Naive thymus-derived CD8-positive, alpha-beta T cell (primary cell): ENCODE results near the gene DSE. TPM values are rescaled to one million over a fixed set of nuclear protein-coding genes. Genes with fewer than 3 reads are reported as not detected.

Experiments used
- ATAC-seq, 2 donors: fragments of 150-1000 bp; cut with Tn5 transposase in 1 of 2; sonication (Bioruptor Pico), chemical (Tn5 transposase) in 1 of 2; 1 replicate in 1 of 2; 2 replicates in 1 of 2; pipeline ENCODE4 v1.10.0; 2021; ENCODE audit warnings: mild to moderate bottlenecking in 2 of 2, moderate library complexity in 2 of 2
- POLR2A ChIA-PET: fragments of 350-600 bp; sonication (Branson Sonifier 250); formaldehyde crosslinking; loops from one replicate; lab custom pipeline; 2021; ENCODE audit warnings: antibody characterized with exemption; lab: Charles Lee
- DNase-seq, 10 donors: peaks; one replicate each; pipeline versions ENCODE4 v3.0.0 to v3.0.0-alpha.2; 2020 to 2022
- H3K27ac Mint-ChIP-seq, 10 donors: one replicate each; pipeline ENCODE4 v1.8.0; 2020 to 2022; ENCODE audit warnings: mild to moderate bottlenecking in 10 of 10, mixed read lengths in 10 of 10, moderate library complexity in 4 of 10, inconsistent platforms in 1 of 10
- H3K27me3 Mint-ChIP-seq, 5 donors: one replicate each; pipeline ENCODE4 v1.8.0; 2021 to 2022; ENCODE audit warnings: mixed read lengths in 5 of 5
- H3K36me3 Mint-ChIP-seq, 3 donors: one replicate each; pipeline ENCODE4 v1.8.0; 2020 to 2022; ENCODE audit warnings: mixed read lengths in 3 of 3, mild to moderate bottlenecking in 2 of 3, inconsistent platforms in 1 of 3
- H3K4me1 Mint-ChIP-seq, 4 donors: one replicate each; pipeline ENCODE4 v1.8.0; 2021 to 2022; ENCODE audit warnings: mixed read lengths in 4 of 4
- H3K4me3 Mint-ChIP-seq, 10 donors: one replicate each; pipeline ENCODE4 v1.8.0; 2020 to 2022; ENCODE audit warnings: mild to moderate bottlenecking in 10 of 10, mixed read lengths in 10 of 10, moderate library complexity in 6 of 10, inconsistent platforms in 1 of 10
- H3K9me3 Mint-ChIP-seq, 9 donors: one replicate each; pipeline ENCODE4 v1.8.0; 2020 to 2022; ENCODE audit warnings: mixed read lengths in 9 of 9, mild to moderate bottlenecking in 3 of 9, inconsistent platforms in 1 of 9, moderate library complexity in 1 of 9
- polyA plus RNA-seq, 3 donors: library from polyadenylated mRNA; unstranded; fragments of 300-500 nt; fragmentation: Illumina TruSeq; gene quantifications; one replicate each; pipeline ENCODE4 v1.2.3, GENCODE V29; 2021
- total RNA-seq, 8 experiments: library from RNA in 2 of 8; stranded (reverse) in 2 of 8; gene quantifications; one replicate each; pipeline ENCODE4 v1.2.3 and lab custom pipeline; 2021 to 2026

The DSE gene
- total and polyA plus RNA-seq, 5 experiments from 2014 or later, result 3.9 to 9.3 (median 4.9) TPM

- POLR2A ChIA-PET, result no interaction called here
- Mint-ChIP-seq H3K36me3 (no peaks in the 10 kb centered on the region), H3K27ac (peak overlapping the region in 2 of 10 donors; percentile 6 to 61), H3K27me3 (no peaks in the 10 kb centered on the region), H3K9me3 (no peaks in the 10 kb centered on the region), H3K4me3 (no peak overlapping the region), H3K4me1 (peaks cover 4 to 49% (median 12%) of the 10 kb centered on the region in 4 donors)
- ATAC-seq (no peak), DNase-seq (no peak)
These were observed 22.7 kb downstream of the DSE start for GRCh38 chr6:116393430-116393829.

DNA sequence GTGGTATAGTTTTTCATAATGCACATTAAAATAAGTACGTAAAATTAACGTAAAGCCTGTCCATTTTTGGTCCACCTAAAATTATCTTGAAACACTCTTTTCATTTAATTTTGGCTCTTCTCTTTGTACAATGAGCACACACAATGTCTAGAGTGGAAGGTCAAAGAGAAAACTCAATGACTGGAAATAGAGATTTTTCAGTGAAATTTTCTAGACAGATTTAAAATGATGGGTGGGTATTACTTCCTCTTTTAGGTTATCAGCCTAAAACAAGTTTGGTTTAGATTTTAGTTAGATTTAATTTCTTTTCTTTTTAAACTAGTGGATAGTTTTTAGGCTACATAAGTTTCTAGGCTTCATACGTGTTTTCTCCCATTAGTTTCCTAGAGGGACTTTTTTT is 24.9 kb downstream of the DSE start:
- H3K27ac Mint-ChIP-seq, result no peak overlapping the region
- no peak overlapping the region for H3K4me3 Mint-ChIP-seq
- DNase-seq, result no peak
- POLR2A ChIA-PET, result no interaction called here
- ATAC-seq, result no peak
- no peaks in the 10 kb centered on the region for H3K9me3 Mint-ChIP-seq
- H3K4me1 Mint-ChIP-seq, result peaks cover 0 to 37% (median 12%) of the 10 kb centered on the region in 4 donors
- H3K27me3 Mint-ChIP-seq, result peaks cover 0 to 3% (median 0%) of the 10 kb centered on the region in 5 donors
- H3K36me3 Mint-ChIP-seq, result peaks cover 0 to 9% (median 0%) of the 10 kb centered on the region in 3 donors

GRCh38 chr6:116396441-116396840 is 25.7 kb downstream of the DSE start:
- Mint-ChIP-seq H3K4me3 (no peak overlapping the region), H3K9me3 (no peaks in the 10 kb centered on the region), H3K27ac (no peak overlapping the region), H3K36me3 (peaks cover 0 to 9% (median 0%) of the 10 kb centered on the region in 3 donors), H3K4me1 (peaks cover 0 to 30% (median 12%) of the 10 kb centered on the region in 4 donors), H3K27me3 (peaks cover 0 to 3% (median 0%) of the 10 kb centered on the region in 5 donors)
- ATAC-seq (no peak), DNase-seq (no peak)
- POLR2A ChIA-PET, result no interaction called here

- ATAC-seq, result no peak
- Mint-ChIP-seq H3K36me3 (peaks cover 0 to 9% (median 0%) of the 10 kb centered on the region in 3 donors), H3K9me3 (no peaks in the 10 kb centered on the region), H3K4me3 (no peak overlapping the region), H3K27me3 (peaks cover 0 to 3% (median 0%) of the 10 kb centered on the region in 5 donors), H3K27ac (no peak overlapping the region), H3K4me1 (peaks cover 0 to 21% (median 1%) of the 10 kb centered on the region in 4 donors)
- DNase-seq, result no peak
- POLR2A ChIA-PET, result no interaction called here
These were observed 27.2 kb downstream of the DSE start for GRCh38 chr6:116397914-116398313.

DNA sequence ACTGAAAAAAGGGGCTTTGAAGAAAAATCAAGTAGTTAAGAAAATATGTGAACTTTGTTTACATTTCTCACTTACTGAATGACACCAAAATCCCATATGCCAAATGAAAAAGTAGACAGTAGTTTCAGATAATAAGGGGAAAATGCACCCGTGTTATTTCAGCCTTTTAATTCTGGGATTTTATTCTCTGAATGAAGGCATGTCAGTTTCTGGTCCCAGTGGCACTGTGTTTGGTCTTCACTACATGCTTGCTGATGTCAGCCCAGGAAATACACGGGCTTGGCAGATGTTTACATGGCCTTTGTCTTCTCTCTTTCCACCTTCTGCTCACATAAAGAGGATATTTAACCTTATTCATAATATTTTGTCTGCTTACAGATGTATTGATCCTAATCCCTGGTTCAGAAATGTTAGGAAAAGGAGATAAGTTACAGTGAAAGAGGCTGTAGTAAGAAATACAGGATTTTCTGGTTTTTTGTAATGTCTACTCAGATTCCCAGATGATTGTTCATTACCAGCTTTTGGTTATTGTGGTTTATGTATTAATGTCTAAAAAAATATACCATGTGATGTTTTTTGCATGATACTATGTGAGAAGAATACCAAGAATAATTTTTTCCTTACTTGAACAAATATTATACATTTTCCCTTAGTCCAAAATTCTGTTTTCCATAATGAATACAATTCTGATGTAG is 27.7 kb downstream of the DSE start:
- H3K4me3 Mint-ChIP-seq, result no peak overlapping the region
- peaks cover 0 to 9% (median 0%) of the 10 kb centered on the region in 3 donors for H3K36me3 Mint-ChIP-seq
- DNase-seq (no peak), ATAC-seq (no peak)
- peaks cover 0 to 3% (median 0%) of the 10 kb centered on the region in 5 donors for H3K27me3 Mint-ChIP-seq
- no peak overlapping the region for H3K27ac Mint-ChIP-seq
- no peaks in the 10 kb centered on the region for H3K9me3 Mint-ChIP-seq
- POLR2A ChIA-PET, result no interaction called here
- peaks cover 0 to 15% (median 0%) of the 10 kb centered on the region in 4 donors for H3K4me1 Mint-ChIP-seq

DNA sequence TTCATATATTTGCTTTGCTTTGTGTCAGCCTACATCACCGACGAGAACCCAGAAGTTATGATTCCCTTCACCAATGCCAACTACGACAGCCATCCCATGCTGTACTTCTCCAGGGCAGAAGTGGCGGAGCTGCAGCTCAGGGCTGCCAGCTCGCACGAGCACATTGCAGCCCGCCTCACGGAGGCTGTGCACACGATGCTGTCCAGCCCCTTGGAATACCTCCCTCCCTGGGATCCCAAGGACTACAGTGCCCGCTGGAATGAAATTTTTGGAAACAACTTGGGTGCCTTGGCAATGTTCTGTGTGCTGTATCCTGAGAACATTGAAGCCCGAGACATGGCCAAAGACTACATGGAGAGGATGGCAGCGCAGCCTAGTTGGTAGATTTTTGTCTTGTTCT is 28.5 kb downstream of the DSE start:
- DNase-seq, result no peak
- Mint-ChIP-seq H3K4me3 (no peak overlapping the region), H3K36me3 (peaks cover 0 to 9% (median 0%) of the 10 kb centered on the region in 3 donors), H3K9me3 (no peaks in the 10 kb centered on the region), H3K4me1 (peaks cover 0 to 11% (median 0%) of the 10 kb centered on the region in 4 donors), H3K27me3 (peaks cover 0 to 3% (median 0%) of the 10 kb centered on the region in 5 donors), H3K27ac (no peak overlapping the region)
- POLR2A ChIA-PET, result no interaction called here
- no peak for ATAC-seq

DNA sequence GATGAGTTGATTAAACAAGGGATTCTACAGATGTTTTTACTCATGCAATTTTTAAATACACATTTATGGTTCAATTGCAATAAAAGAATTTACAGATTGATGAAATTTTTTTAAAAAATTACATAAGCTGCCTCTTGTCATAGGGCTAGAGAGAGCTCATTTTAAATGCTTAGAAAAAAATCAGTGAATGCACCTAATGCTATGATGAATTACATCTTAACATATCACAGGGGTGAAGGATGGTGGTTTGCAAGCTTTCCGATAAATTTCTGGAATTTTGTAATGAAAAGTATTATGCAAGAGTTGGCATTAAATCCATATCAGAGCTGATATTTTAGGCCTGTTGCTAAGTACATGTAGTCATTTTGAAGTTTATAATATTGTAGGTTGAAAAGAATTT is 29.6 kb downstream of the DSE start:
- peaks cover under 1 to 9% (median 1%) of the 10 kb centered on the region in 3 donors for H3K36me3 Mint-ChIP-seq
- H3K4me3 Mint-ChIP-seq, result no peak overlapping the region
- H3K27me3 Mint-ChIP-seq, result peaks cover 0 to 3% (median 0%) of the 10 kb centered on the region in 5 donors
- no peak overlapping the region for H3K27ac Mint-ChIP-seq
- ATAC-seq, result no peak
- no peaks in the 10 kb centered on the region for H3K9me3 Mint-ChIP-seq
- POLR2A ChIA-PET, result no interaction called here
- H3K4me1 Mint-ChIP-seq, result peaks cover 0 to 19% (median 0%) of the 10 kb centered on the region in 4 donors
- DNase-seq, result no peak

DNA sequence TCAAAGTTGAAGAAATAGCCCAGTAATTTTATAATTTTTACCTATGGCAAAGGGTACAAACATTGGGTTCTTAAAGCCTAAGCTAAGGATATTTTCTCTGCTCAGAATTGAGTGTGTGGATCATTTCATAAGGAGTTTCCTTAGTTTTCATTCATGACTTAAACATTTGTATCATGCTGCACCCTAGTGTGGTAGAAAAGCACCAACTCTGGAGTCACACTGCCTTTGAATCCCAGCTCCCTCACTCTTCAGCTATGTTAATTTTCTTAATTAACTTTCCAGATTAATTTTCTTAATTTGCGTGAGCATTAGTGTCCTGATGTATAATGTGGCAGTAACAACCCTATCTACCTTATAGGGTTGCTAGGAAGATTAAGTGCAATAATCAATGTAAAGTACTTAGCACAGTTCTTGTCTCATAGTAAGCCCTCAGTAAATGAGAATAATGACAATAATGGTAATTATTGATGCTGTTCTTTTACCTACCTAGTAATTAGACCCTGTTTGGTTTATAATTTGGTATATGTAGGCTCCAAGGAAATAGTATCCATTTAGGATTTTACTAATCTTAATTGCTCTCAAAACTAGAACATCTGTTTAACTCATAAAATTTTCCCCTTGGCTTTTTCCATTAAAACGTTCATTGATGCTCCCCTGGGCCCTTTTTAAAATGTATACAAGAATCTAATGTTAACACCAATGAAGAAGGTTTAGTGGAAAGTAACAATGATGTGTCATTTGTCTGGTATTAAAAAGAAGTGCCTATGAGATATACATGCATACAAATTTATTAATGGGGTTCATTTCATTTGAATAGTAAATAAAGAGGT is 31.6 kb downstream of the DSE start:
- Mint-ChIP-seq H3K9me3 (no peaks in the 10 kb centered on the region), H3K27me3 (peaks cover 0 to 3% (median 0%) of the 10 kb centered on the region in 5 donors), H3K36me3 (peaks cover 4 to 9% (median 9%) of the 10 kb centered on the region in 3 donors), H3K4me3 (no peak overlapping the region), H3K4me1 (peaks cover 0 to 19% (median 0%) of the 10 kb centered on the region in 4 donors), H3K27ac (no peak overlapping the region)
- POLR2A ChIA-PET, result no interaction called here
- DNase-seq (no peak), ATAC-seq (no peak)

- ATAC-seq (no peak), DNase-seq (no peak)
- peaks cover 0 to 20% (median 0%) of the 10 kb centered on the region in 4 donors for H3K4me1 Mint-ChIP-seq
- POLR2A ChIA-PET, result no interaction called here
- H3K9me3 Mint-ChIP-seq, result no peaks in the 10 kb centered on the region
- H3K27me3 Mint-ChIP-seq, result peaks cover 0 to 3% (median 2%) of the 10 kb centered on the region in 5 donors
- no peak overlapping the region for H3K27ac Mint-ChIP-seq
- H3K4me3 Mint-ChIP-seq, result no peak overlapping the region
- H3K36me3 Mint-ChIP-seq, result peaks cover 4 to 9% (median 9%) of the 10 kb centered on the region in 3 donors
These were observed 32.5 kb downstream of the DSE start for GRCh38 chr6:116403205-116403604.

DNA sequence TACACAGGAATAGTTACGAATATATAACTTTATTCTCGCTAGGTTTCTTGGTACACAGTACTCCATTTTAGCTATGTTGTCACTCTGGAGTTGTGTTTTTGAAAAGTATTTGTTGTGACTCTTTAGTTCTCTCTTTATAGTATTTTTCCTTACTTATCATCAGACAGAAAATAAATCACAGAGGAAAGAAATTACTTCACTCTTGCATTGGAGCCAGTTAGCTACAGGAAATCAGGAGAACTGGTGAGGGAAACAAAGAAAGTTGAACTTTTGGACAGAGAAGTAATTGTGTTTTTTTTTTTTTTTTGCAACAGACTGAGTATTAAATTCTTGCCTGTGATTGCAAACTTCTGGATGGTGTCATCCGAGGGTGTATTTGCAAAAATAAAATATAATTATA is 33.9 kb downstream of the DSE start:
- peaks cover 0 to 3% (median 0%) of the 10 kb centered on the region in 5 donors for H3K27me3 Mint-ChIP-seq
- peaks cover 2 to 9% (median 4%) of the 10 kb centered on the region in 3 donors for H3K36me3 Mint-ChIP-seq
- H3K4me1 Mint-ChIP-seq, result peaks cover 0 to 23% (median 0%) of the 10 kb centered on the region in 4 donors
- H3K27ac Mint-ChIP-seq, result no peak overlapping the region
- DNase-seq (no peak), ATAC-seq (no peak)
- H3K9me3 Mint-ChIP-seq, result no peaks in the 10 kb centered on the region
- POLR2A ChIA-PET, result interaction anchor here (0.8 kb wide), 1 partner anchor 34 kb away, joined by 6 read pairs; no protein-coding TSS in a partner anchor
- no peak overlapping the region for H3K4me3 Mint-ChIP-seq

DNA sequence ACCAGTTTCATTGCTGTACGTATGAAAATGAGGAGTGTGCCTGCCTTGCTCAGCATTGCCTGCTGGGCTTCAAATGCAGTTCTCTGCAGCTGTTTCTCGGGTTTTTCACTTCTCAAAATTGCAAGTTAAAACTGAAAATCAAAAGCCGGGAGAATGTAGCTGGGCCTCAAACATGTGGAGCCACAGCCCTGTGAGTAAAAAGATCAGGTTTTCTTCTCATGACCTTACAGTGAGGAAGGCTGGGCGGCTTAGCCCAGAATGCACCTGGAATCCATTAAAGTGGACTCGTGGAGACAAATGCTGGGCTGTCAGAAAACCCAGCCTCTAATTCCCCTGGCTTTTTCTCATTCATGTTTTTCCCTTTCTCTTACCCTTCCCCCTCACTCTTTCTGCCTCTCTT is 34.4 kb downstream of the DSE start:
- no peak for ATAC-seq
- Mint-ChIP-seq H3K27ac (no peak overlapping the region), H3K27me3 (peaks cover 0 to 3% (median 0%) of the 10 kb centered on the region in 5 donors)

GRCh38 chr6:116405652-116406356 is 35.1 kb downstream of the DSE start:
- peaks cover 0 to 3% (median 0%) of the 10 kb centered on the region in 5 donors for H3K27me3 Mint-ChIP-seq
- POLR2A ChIA-PET, result interaction anchor here (0.8 kb wide), 1 partner anchor 35 kb away, joined by 6 read pairs; no protein-coding TSS in a partner anchor
- no peak overlapping the region for H3K4me3 Mint-ChIP-seq
- DNase-seq (no peak), ATAC-seq (no peak)
- H3K9me3 Mint-ChIP-seq, result no peaks in the 10 kb centered on the region
- H3K36me3 Mint-ChIP-seq, result peaks cover 0 to 9% (median 4%) of the 10 kb centered on the region in 3 donors
- H3K4me1 Mint-ChIP-seq, result peaks cover 0 to 33% (median under 1%) of the 10 kb centered on the region in 4 donors
- H3K27ac Mint-ChIP-seq, result no peak overlapping the region

More for the DNA sequence above, 34.4 kb downstream of the DSE start:
- peaks cover 0 to 9% (median 4%) of the 10 kb centered on the region in 3 donors for H3K36me3 Mint-ChIP-seq
- peaks cover 0 to 26% (median under 1%) of the 10 kb centered on the region in 4 donors for H3K4me1 Mint-ChIP-seq
- no peak overlapping the region for H3K4me3 Mint-ChIP-seq
- no peak for DNase-seq
- no peaks in the 10 kb centered on the region for H3K9me3 Mint-ChIP-seq
- POLR2A ChIA-PET, result interaction anchor here (0.8 kb wide), 1 partner anchor 34 kb away, joined by 6 read pairs; no protein-coding TSS in a partner anchor
